Keratinocyte (primary cell): Measurements from ENCODE around the gene PTGDS.

Experiments
- EZH2 ChIP-seq: IDR thresholded peaks from one replicate; pipeline ENCODE4 v1.6.1; 2012; ENCODE audit warnings: inconsistent platforms, mild to moderate bottlenecking, low read length, moderate library complexity
- TF ChIP-seq, protein P1 (sequence below), 3 experiments: IDR thresholded peaks in 1 of 3; conservative IDR thresholded peaks in 1 of 3; optimal IDR thresholded peaks in 1 of 3; 2 replicates in 2 of 3; 3 replicates in 1 of 3; pipeline versions ENCODE3 to v1.5.1; 2011; ENCODE audit warnings: low read length in 3 of 3, mild to moderate bottlenecking in 3 of 3, moderate library complexity in 2 of 3, control low read depth in 1 of 3, inconsistent platforms in 1 of 3; ENCODE audit not compliant: insufficient read depth in 2 of 3; ENCODE audit errors: extremely low read depth in 1 of 3

DNA sequence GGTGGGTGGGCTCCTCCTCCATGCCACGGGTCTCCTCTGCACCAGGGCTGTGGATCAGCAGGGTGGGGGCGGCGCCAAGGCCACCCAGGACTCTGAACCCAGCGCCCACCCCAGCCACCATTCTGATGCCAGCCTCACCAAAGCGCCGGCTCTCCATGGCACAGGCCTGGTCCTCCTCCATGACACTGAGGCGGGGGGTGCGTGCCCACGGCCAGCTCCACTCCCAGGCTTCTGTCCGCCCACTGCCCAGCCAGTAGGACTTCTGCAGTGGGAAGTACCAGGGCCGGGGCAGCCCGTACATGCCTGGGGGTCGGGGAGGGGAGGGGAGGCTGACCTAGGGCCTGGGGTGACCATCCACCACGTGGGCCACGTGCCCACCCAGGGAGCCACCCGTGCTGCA lies 39.1 kb downstream of the PTGDS start:
- TF ChIP-seq, protein P1, sequence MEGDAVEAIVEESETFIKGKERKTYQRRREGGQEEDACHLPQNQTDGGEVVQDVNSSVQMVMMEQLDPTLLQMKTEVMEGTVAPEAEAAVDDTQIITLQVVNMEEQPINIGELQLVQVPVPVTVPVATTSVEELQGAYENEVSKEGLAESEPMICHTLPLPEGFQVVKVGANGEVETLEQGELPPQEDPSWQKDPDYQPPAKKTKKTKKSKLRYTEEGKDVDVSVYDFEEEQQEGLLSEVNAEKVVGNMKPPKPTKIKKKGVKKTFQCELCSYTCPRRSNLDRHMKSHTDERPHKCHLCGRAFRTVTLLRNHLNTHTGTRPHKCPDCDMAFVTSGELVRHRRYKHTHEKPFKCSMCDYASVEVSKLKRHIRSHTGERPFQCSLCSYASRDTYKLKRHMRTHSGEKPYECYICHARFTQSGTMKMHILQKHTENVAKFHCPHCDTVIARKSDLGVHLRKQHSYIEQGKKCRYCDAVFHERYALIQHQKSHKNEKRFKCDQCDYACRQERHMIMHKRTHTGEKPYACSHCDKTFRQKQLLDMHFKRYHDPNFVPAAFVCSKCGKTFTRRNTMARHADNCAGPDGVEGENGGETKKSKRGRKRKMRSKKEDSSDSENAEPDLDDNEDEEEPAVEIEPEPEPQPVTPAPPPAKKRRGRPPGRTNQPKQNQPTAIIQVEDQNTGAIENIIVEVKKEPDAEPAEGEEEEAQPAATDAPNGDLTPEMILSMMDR (optimal IDR thresholded peaks at IDR 0.05 in 1 of 3, IDR thresholded peaks at IDR 0.05 in 1 of 3, conservative IDR thresholded peaks at IDR 0.05 in 1 of 3; ENCODE audit: extremely low read depth in 1 of 3, insufficient read depth in 2 of 3, low read length in 3 of 3) = no peak
- no peak for TF ChIP-seq EZH2
